Spleen (tissue), 11 donors: ENCODE results near the gene TNS1. TPM values are rescaled to one million over a fixed set of nuclear protein-coding genes. Genes with fewer than 3 reads are reported as not detected.
A peak's percentile ranks its signal among the peaks of the same experiment; 100 is the strongest.

ENCODE experiments used
- DNase-seq: peaks from one replicate; pipeline ENCODE4 v3.0.0-alpha.2; 2020
- H3K27ac ChIP-seq, 8 donors: fragments of 200-600 bp; sonication (generic) in 7 of 8; 1 replicate in 4 of 8; 2 replicates in 4 of 8; pipeline versions ENCODE4 v1.5.0 to v1.8.0; 2016 to 2021; ENCODE audit warnings: inconsistent platforms in 4 of 8, mild to moderate bottlenecking in 4 of 8, moderate library complexity in 1 of 8
- H3K27me3 ChIP-seq, 7 donors: fragments of 200-600 bp; sonication (generic) in 6 of 7; replicated peaks in 1 of 7; 1 replicate in 4 of 7; 2 replicates in 3 of 7; pipeline versions ENCODE4 v1.5.0 to v1.8.0; 2016 to 2021; ENCODE audit warnings: inconsistent platforms in 3 of 7, mild to moderate bottlenecking in 1 of 7
- H3K36me3 ChIP-seq, 6 donors: fragments of 200-600 bp; sonication (generic) in 5 of 6; 1 replicate in 4 of 6; 2 replicates in 2 of 6; pipeline versions ENCODE4 v1.5.0 to v1.8.0; 2016 to 2021; ENCODE audit warnings: inconsistent platforms in 2 of 6
- H3K4me1 ChIP-seq, 6 donors: fragments of 200-600 bp; sonication (generic) in 5 of 6; 1 replicate in 3 of 6; 2 replicates in 3 of 6; pipeline versions ENCODE4 v1.5.0 to v1.8.0; 2016 to 2021; ENCODE audit warnings: inconsistent platforms in 3 of 6
- H3K4me3 ChIP-seq, 8 donors: fragments of 200-600 bp; sonication (generic) in 7 of 8; 1 replicate in 4 of 8; 2 replicates in 4 of 8; pipeline versions ENCODE4 v1.5.0 to v1.8.0; 2016 to 2021; ENCODE audit warnings: inconsistent platforms in 4 of 8, mild to moderate bottlenecking in 4 of 8, moderate library complexity in 2 of 8
- H3K9me3 ChIP-seq, 8 donors: fragments of 200-600 bp; sonication (generic) in 7 of 8; 1 replicate in 4 of 8; 2 replicates in 4 of 8; pipeline versions ENCODE4 v1.5.0 to v1.8.0; 2016 to 2021; ENCODE audit warnings: inconsistent platforms in 4 of 8
- POLR2A ChIP-seq, 3 donors: fragments of 450-650 bp; IDR thresholded peaks; one replicate each; pipeline ENCODE4 v1.5.1; 2017; ENCODE audit warnings: antibody characterized with exemption in 3 of 3, mild to moderate bottlenecking in 1 of 3
- POLR2AphosphoS5 ChIP-seq, 3 donors: sonication (generic); formaldehyde crosslinking; IDR thresholded peaks; one replicate each; pipeline ENCODE4 v1.5.1; 2017; ENCODE audit warnings: antibody characterized with exemption in 3 of 3
- WGBS, 5 donors: extraction: QIAGEN DNeasy Blood & Tissue Kit in 3 of 5; methylation state at CpG; one replicate each; pipeline versions ENCODE4 v1.1.5 to v1.1.7; 2013 to 2018; 5-methylcytosine and 5-hydroxymethylcytosine counted together
- intact Hi-C: fragments of 100-400 bp; cut with DNase I; formaldehyde crosslinking; loops from one replicate; pipeline ENCODE4 v1.15.0; 2023; ENCODE audit warnings: low total_unique reads
- polyA plus RNA-seq, 3 donors: library from polyadenylated mRNA; stranded (reverse); fragments of 200-250 nt; gene quantifications; one replicate each; pipeline ENCODE4 v1.2.1, GENCODE V29; 2013
- total RNA-seq, 7 donors: library from RNA; depleted of rRNA in 3 of 7; stranded (reverse); fragments of >200 nt in 3 of 7; fragmentation: NEBNext Ultra II Directional in 4 of 7; extraction: Animal tissue kit (Norgen Biotek cat#: 25700) in 4 of 7; gene quantifications; one replicate each; pipeline versions ENCODE4 v1.1.0 to v1.2.1, GENCODE V29; 2016 to 2021
- TF ChIP-seq, protein P1 (sequence below), 11 experiments: fragments of 200-600 bp in 7 of 11; fragments of 450-650 bp in 4 of 11; sonication (generic) in 4 of 11; IDR thresholded peaks in 8 of 11; conservative IDR thresholded peaks in 3 of 11; 1 replicate in 7 of 11; 2 replicates in 4 of 11; pipeline versions ENCODE4 v1.4.0 to v1.8.0; 2016 to 2021; ENCODE audit warnings: antibody characterized with exemption in 11 of 11, inconsistent platforms in 4 of 11, mild to moderate bottlenecking in 1 of 11
- donor health status: healthy with polysubstance abuse.
- donor health status: DM: no; HTN: no; CAD: no; lungs with moderate emphysema.
- donor health status: DM: no; HTN: no; CAD: no.
- donor health status: Bipolar disorder and iron deficiency.
- donor health status: healthy.
- donor health status: DM: no; HTN: no; CAD: no.
- donor health status: DM: yes; HTN: yes; CAD: no.

Gene TNS1
- total and polyA plus RNA-seq, 10 donors, result 6.9 to 580 (median 246) TPM

DNA sequence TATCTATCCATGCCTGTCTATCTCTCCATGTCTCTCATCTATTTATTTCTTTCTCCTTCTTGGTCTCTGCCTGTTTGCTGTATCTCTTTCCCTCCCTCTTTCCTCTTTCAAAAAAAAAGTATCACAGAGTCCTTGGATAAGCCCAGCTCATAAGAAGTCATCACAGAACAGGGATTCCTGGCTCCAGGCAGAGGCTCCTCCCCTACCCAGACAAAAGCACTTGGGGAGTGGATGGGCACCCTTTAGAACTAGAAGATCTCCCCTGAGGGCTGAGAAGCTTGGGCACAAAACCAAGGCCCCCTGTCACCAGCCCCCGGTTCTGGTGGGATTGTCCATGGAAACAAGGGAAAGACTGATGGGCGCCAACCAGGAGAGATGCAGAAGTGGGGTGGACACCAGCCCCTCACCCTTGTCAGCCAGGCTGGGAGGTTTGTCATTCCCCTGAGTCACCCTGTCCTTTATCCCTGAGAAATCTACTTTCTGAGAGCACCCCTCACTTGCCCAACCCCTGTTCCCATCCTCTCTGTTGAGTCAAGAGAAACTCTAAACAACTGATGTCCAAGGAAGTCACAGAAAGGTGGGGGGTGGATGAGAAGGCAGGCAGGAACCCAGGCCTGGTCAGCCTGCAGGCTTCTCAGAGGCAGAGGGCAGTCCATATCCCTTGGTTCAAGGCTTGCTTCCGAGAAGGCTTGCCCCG lies 127.1 kb downstream of the TNS1 start:
- Histone ChIP-seq H3K9me3 (no peaks in the 10 kb centered on the region), H3K4me3 (no peak overlapping the region), H3K27me3 (no peaks in the 10 kb centered on the region), H3K27ac (peak overlapping the region in 4 of 8 donors; percentile 6 to 41 (median 28)), H3K4me1 (peaks cover 0 to 59% (median 11%) of the 10 kb centered on the region in 6 donors), H3K36me3 (peaks cover 0 to 100% (median 31%) of the 10 kb centered on the region in 6 donors)
- WGBS, 5 donors, result 78 to 88% (median 82%) methylated on average over 4 of the region's 4 CpGs
- TF ChIP-seq POLR2A (IDR thresholded peaks at IDR 0.05) (no peak), POLR2AphosphoS5 (IDR thresholded peaks at IDR 0.05) (no peak)
- TF ChIP-seq, protein P1, sequence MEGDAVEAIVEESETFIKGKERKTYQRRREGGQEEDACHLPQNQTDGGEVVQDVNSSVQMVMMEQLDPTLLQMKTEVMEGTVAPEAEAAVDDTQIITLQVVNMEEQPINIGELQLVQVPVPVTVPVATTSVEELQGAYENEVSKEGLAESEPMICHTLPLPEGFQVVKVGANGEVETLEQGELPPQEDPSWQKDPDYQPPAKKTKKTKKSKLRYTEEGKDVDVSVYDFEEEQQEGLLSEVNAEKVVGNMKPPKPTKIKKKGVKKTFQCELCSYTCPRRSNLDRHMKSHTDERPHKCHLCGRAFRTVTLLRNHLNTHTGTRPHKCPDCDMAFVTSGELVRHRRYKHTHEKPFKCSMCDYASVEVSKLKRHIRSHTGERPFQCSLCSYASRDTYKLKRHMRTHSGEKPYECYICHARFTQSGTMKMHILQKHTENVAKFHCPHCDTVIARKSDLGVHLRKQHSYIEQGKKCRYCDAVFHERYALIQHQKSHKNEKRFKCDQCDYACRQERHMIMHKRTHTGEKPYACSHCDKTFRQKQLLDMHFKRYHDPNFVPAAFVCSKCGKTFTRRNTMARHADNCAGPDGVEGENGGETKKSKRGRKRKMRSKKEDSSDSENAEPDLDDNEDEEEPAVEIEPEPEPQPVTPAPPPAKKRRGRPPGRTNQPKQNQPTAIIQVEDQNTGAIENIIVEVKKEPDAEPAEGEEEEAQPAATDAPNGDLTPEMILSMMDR (IDR thresholded peaks at IDR 0.05 in 8 of 11, conservative IDR thresholded peaks at IDR 0.05 in 3 of 11), result no peak
- intact Hi-C loops, result no loop called here
- no peak for DNase-seq

DNA sequence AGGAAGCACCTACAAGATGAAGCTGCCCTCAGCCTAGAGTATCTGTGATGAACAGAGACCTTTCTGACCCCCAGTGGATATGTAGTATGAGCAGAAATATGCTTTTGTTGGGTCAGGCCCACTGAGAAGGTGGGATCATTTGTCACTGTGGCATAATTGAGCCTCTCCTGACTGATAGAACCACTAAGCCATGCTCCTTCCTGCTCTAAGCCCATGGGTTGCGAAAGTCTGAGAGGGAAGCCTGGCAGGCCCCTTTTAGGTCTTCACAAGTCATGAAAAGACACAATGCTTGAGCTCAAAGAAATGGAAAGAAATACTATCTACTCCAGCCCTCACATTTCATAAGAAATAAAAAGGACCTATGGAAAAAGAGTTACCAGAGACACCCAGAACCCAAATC lies 127.7 kb downstream of the TNS1 start:
- peaks cover 0 to 59% (median 14%) of the 10 kb centered on the region in 6 donors for H3K4me1 ChIP-seq

DNA sequence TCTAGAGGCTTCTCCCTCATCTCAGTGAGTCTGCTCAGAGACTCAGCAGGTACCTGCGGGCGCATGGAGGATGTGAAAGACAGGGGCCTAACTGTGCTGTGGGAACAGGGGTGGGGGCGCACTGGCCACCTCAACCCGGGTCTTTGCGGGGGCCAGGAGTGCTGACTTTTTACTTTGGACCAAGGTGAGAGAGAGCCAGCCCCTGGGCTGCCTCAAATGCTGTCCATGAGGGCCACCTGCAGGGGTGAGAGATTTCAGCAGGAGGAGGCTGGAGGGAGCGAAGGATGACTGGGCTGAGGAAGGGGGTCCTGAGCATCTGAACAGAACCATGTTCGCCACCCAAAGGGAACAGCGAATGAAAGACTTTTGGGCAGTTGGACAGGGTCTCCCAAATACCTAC lies 129.4 kb downstream of the TNS1 start:
- H3K4me1 ChIP-seq, result peaks cover 0 to 52% (median 18%) of the 10 kb centered on the region in 6 donors
- no peak for DNase-seq
- no peaks in the 10 kb centered on the region for H3K9me3 ChIP-seq
- H3K4me3 ChIP-seq, result no peak overlapping the region
- intact Hi-C loops, result no loop called here
- peaks cover 0 to 100% (median 22%) of the 10 kb centered on the region in 6 donors for H3K36me3 ChIP-seq
- peak in 1 of 3 donors; percentile 27 for TF ChIP-seq POLR2AphosphoS5 (IDR thresholded peaks at IDR 0.05)
- TF ChIP-seq, protein P1 (IDR thresholded peaks at IDR 0.05 in 8 of 11, conservative IDR thresholded peaks at IDR 0.05 in 3 of 11), result no peak
- WGBS, 5 donors, result 90 to 96% (median 94%) methylated on average over 8 of the region's 8 CpGs
- H3K27ac ChIP-seq, result peak overlapping the region in 2 of 8 donors; percentile 38 to 50
- no peaks in the 10 kb centered on the region for H3K27me3 ChIP-seq

More for the DNA sequence above, 127.7 kb downstream of the TNS1 start:
- intact Hi-C loops, result no loop called here
- DNase-seq, result no peak
- Histone ChIP-seq H3K36me3 (peaks cover 0 to 100% (median 27%) of the 10 kb centered on the region in 6 donors), H3K9me3 (no peaks in the 10 kb centered on the region), H3K27ac (peak overlapping the region in 4 of 8 donors; percentile 17 to 41 (median 26)), H3K4me3 (no peak overlapping the region), H3K27me3 (no peaks in the 10 kb centered on the region)
- TF ChIP-seq, protein P1 (IDR thresholded peaks at IDR 0.05 in 8 of 11, conservative IDR thresholded peaks at IDR 0.05 in 3 of 11), result no peak
- no peak for TF ChIP-seq POLR2A (IDR thresholded peaks at IDR 0.05)
- TF ChIP-seq POLR2AphosphoS5 (IDR thresholded peaks at IDR 0.05), result no peak
- 83 to 100% (median 88%) methylated on average over 1 of the region's 1 CpG for WGBS, 5 donors

DNA sequence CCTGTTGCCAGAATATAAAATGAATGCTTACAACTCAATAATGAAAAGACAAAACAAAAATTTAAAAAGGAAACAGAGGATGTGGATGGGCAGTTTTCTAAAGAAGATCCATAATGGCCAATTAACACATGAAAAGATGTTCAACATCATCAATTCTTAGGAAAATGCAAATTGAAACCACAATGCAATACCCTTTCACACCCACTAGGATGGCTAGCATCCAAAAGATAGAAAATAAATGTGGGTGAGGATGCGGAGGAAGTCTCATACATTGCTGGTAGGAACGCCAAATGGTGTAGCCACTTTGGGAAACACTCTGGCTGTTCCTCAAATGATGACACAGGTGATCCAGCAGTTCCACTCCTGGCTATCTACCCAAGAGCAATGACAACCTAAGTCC lies 130.5 kb downstream of the TNS1 start:
- Histone ChIP-seq H3K27me3 (no peaks in the 10 kb centered on the region), H3K4me3 (no peak overlapping the region), H3K36me3 (peaks cover 0 to 100% (median 24%) of the 10 kb centered on the region in 6 donors), H3K4me1 (peaks cover 0 to 48% (median 18%) of the 10 kb centered on the region in 6 donors), H3K9me3 (no peaks in the 10 kb centered on the region), H3K27ac (no peak overlapping the region)
- 60 to 88% (median 74%) methylated on average over 2 of the region's 2 CpGs for WGBS, 5 donors
- DNase-seq, result no peak
- TF ChIP-seq POLR2A (IDR thresholded peaks at IDR 0.05), result no peak
- TF ChIP-seq, protein P1 (IDR thresholded peaks at IDR 0.05 in 8 of 11, conservative IDR thresholded peaks at IDR 0.05 in 3 of 11), result no peak
- no peak for TF ChIP-seq POLR2AphosphoS5 (IDR thresholded peaks at IDR 0.05)
- intact Hi-C loops, result no loop called here
